NCI-H446 (cell line): ENCODE data around the gene MAMLD1.

Experiments used
- DNase-seq, 2 experiments: peaks; one replicate each; lab custom pipeline; 2025; lab: John Stamatoyannopoulos, UW

MAMLD1 gene

DNA sequence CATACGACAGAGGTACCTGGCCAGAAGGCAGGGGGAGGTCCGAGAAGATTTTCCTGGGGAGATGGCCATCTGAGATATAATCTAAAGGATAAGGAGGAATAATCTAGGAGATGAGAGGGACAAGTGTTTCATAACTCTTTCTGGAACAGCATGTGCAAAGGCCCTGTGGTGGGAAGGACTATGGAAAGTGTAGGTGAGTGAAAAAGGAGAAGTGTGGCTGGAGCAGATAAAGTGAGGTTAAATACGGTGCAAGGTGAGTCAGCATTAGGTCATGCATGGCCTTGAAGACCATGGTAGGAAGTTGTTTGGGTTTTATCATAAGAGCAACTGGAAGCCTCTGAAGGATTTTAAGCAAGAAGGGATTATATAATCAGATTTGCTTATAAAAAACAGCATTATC, 170.7 kb downstream of the MAMLD1 start:
- no peak for DNase-seq

DNA sequence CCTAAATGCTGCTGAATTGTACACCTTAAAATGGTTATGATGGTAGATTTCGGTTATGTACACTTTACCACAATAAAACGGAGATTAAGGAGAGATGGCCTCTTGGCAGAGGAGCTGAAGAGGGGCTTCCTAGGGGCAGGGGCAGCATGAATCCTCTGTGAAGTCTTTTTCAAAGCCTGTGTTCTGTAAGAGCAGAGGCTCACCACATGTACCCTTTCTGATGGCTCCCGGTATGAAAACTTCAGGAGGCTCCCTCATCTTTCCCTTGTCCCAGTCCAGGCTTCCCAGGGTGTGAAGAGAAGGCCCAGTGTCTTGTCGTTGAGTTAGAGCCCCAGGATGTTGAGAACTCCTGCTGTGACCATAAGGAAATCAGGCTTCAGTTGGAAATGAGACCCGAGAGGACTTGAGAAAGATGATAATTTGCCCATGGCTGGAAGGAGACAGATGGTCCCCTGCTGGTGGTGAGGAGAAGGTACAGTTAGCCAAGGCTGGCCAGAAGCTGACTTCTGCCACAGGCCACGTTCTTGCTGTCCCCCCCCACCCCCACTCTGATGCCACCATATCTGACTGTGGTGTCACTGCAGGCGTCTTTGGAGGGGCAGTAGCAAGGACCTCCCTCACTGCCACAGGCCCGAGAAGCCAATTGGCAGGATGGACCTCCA, 173.5 kb downstream of the MAMLD1 start:
- DNase-seq, result no peak

DNA sequence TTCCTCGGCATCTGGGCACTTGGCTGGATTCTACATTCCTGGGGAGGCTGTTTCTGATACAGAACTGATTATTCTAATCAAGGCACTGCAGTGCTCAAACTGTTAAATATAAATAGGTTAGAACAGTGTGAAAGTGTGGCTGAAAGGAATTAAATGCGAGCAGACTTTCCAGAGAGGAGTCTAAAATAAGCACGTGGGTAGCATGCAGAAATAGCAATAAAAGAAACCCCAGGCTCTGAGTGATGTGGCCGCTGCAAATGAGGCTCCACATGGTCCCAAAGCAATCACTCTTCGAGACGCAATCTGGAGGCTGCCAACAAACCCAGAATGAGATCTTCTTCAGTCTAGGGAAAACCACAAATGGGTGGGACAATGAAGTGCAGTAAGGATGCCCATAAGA, 174.7 kb downstream of the MAMLD1 start:
- no peak for DNase-seq

DNA sequence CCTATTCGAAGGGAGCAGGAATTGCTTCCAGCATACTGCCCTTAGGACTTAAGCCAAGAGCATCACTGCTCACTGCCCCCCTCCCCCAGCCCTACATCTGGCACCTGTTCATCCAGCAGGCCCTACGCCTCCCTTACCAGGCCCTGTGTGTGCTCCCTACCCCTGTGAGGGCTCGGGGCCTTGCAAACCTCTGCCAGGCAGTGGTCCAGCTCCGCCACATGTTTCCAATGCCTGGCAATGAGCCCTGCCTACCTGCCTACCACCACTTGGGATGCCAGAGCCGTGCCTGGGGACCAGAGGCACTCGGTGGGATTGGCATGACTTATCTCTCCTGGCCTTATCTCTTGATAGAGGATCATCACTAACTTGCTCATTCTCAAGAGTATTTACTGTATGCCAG, 177.8 kb downstream of the MAMLD1 start:
- no peak for DNase-seq

DNA sequence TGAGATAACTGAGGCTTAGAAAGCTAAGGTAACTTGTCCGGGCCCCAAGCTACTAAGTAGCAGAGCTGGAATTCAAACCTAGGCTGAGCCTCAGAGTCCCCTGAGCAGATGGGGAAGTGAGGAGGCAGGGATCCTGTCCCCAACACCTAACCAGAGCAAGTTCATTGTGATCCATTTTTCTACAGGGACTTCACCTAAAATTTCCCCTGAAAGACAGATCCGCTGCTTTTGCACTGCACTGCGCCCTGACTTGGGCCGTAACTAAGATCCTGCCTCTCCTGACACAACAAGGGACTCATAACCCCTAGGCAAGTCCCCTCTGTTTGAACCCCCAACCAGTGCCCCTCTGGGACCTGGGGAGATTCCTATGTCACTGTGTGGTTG, 179.7 kb downstream of the MAMLD1 start:
- no peak for DNase-seq

DNA sequence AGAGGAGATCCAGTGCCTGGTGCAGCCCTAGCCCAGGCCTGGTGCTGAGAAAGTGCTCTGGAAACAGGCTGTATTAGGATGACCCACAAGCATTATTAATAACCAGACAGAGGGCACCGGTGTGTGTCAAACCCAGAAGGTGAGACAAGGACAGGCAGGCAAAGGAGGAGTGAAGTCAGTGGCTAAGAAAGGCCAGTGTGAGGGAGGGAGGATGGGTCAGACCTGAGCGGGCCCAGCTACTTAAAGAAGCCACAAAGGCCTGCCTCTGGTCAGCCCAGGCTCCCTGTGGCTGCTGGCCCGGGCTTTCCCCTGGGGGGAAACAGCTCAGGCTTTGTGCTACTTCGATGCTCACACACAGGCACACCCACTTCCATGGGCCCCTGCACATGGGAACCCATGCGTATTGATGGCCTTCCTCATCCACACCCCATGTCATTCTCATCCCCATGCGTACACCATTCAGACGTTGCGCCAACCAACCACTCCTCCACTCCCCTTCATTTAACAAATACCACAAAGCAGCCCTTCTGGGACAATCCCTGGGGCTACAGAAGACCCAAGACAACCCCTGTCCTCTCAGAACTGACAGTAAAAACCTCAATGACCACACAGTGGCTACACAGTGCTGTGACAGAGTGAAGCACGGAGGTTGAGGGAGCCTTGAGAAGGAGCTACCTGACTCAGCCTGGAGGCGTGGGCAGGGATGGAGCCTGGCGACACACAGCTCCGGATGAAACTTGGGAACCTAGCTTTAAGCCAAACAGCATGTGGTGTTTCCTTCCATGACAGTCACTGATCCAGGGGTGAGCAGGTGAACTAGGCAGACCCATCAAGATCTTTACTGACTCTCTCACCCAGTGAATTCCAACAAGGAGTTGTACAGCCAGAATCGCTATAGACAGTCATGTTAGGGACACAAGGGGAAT, 180.4 kb downstream of the MAMLD1 start:
- DNase-seq, result no peak

DNA sequence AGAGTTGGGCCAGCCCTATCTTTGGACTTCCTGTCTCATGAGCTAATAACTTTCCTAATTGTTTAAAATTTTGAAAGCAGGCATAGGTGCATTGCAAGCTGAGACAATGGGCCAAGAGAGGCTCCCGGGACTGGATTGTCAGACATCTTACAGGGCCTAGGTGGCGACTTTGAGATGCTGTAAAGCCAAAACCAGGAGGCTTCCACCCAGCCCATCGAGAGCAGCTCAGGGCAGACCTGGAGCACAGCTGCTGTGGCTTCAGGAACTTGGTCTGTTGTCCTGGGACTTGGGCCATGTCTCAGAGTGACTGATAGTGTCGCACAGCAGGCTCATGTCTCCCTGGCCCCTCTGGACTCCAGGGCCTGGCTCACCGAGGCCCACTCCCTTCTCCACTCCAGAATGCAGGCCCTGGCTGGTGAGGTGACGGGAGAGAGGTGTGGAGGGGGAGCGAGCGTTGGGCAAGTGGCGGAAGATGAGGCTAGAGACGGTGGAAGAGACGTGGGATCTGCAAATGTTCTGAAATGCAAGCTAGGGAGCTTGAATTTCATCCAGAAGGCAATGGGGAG, 181.2 kb downstream of the MAMLD1 start:
- no peak for DNase-seq

DNA sequence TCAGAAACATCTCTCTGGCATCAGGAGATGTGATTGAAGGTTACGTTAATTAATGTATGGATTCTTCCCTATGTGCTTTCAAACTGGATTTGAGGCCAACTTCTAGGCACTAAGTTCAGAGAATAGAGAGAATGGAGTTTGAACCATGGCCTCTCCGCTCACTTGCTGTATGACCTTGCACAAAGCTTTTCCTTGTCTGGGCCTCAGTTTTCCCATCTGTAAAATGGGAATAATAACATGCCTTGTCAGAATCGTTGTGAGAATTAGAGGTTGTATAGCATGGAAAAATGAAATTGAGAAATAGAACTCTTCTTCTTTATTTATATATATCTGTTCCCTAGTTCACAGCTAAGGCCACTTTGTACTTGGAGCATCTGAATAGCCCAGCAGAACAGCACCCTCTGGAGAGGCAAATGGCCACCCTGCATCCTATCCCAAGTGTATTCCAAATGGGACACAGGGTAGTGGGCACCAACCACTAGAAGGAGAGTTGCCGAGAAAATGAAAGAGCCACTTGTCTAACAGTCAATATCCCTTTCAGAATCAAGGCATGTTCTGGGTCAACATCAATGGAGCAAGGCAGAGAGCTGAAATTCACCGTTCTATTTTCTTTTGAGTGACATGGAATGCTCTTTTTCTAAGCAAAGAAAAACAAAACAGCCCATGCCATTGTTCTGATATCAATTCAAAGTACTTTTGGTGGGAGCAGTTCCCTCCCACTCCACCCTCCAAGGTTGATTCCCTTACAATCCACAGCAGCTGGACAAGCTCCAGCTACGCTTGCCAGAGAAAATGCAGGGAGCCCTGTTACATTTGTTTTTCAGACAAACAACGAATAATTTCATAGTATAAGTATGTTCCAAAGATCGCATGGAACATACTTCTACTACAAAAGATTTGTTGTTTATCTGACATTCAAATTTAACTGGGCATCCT, 182.0 kb downstream of the MAMLD1 start:
- no peak for DNase-seq

DNA sequence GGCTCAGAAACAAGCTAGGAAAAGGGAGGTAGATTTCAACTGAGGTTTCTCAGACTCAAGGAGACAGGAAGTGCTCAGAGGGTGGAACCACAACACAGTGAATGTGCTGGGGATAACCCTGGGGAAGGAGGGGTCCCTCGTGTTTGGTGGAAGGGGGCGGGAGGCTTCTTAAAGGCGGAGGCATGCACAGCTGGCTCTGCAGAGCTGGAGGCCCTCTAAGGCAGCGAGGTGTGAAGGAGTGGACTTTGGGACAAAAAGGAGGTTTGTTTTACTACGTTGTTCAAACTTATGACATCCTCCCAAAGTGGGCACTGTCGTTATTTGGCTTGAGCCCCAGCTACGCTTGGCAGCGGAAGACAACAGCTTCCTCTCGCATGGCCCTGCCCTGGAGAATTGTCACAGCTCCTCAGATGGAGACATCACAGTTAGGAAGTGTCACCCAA, 183.6 kb downstream of the MAMLD1 start:
- DNase-seq, result no peak

DNA sequence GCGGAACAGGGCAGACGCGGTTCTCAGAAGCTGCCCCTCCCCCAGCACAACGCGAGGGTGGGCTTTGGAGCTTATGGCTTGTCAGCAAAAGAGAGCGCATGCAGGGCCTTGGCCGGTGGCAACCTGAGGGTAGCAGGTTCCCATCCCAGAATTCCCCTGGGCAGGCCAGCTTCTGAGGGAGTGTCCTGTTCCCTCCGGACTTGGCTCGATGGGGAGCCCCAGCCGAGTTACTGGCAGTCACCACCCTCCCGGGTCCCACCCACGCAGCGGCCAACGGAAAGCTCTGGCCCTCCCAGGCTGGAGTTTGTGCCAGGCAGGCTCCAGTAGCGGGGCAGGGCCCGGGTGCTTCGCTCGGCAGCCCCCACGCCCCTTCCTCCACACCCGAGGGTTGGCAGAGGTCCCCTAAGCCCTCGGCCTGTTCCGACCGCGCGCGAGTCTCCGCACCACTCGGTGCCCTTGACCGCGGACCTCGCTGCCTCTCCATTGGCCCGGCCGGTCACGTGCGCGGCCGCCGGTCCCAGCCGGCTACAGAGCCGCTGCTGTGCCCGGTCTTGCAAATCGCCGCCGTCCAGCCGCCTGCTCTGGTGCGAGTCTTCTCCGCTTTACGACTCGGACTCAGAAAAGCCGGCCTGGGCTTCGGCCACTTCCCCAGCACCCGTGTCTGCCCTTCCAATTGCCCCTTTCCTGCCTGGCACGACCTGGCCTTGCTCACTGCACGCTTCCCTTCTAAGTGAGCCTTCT, 184.4 kb downstream of the MAMLD1 start:
- DNase-seq, result no peak

DNA sequence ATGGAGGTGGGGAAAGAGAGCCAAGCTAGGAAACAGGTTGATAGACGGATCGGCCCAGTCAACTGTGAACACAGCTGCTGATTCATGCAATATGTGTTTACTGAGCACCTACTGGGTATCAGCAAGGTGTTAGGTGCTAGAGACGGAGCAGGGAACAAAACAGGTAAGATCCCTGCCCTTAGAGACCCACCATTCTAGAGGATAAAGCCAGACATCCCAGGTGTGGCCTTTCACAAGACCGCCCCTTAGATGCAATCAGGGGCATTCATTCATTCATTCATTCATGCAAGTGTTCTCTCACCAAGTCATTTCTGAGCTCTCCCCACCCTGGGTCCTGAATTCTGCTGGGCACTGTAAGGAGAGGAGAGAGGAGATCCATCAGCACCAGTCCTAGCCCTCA, 185.1 kb downstream of the MAMLD1 start:
- no peak for DNase-seq

DNA sequence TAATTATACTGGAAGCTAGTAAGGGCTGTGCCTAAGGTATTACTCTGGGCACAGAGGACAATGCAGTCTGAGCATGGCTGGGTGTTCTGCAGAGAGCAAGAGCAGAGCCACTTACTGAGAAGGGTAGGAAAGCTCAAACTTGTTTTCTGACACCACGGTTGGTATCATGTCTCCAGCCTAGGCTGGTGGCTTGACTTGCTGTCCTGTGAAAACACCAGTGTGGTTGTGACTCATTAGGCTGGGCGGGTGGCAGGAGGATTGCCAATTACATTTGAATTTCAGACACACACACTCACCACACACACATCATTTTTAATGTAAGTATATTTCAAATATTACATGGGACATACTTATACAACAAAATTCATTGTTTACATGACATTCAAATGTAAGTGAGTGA, 185.6 kb downstream of the MAMLD1 start:
- DNase-seq, result no peak

DNA sequence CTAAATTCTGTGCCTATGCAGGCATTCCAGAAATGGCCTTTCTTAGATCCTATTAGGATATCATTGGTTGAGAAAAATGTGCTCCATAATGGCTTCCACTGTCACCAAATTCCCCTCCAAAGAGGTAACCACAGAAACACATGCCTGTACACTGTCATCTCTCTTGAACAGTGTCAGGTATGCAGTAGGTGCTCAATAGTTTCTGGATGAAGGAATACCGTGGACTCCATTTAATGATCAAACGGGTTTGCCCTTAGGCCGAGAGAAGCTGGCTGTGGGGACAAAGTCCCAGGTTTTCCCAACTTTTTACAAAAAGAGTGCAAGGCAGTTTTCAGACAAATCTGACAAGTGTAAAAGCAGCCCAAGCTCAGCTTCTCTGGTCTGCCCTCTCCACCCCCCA, 188.8 kb downstream of the MAMLD1 start:
- DNase-seq, result no peak

DNA sequence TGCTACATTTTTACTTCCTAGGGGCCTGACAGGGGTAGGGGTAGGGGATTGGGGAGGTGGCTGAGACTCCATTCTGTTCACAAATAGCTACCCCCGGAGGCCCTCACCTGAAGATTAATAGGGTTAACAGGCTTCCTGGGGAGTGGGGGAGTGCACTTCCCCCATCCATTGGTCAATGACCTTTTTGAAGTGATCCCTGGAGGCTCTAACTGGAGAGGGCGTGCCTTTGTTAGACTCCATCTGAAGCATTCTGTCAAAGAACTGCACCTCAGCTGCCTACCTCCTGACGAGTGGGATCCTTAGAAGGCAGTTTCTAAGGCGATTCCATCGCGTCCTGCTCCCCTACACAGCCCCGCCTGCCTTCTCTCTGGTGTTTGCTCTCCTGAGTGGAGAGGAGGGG, 195.3 kb downstream of the MAMLD1 start:
- no peak for DNase-seq
